ENCODE results near the gene TBX3. TPM values are rescaled to one million over a fixed set of nuclear protein-coding genes. Genes with fewer than 3 reads are reported as not detected.
A peak's percentile ranks its signal among the peaks of the same experiment; 100 is the strongest.

The TBX3 gene
- total RNA-seq, 1 donor from 2014 or later, result 2.0 TPM

DNA sequence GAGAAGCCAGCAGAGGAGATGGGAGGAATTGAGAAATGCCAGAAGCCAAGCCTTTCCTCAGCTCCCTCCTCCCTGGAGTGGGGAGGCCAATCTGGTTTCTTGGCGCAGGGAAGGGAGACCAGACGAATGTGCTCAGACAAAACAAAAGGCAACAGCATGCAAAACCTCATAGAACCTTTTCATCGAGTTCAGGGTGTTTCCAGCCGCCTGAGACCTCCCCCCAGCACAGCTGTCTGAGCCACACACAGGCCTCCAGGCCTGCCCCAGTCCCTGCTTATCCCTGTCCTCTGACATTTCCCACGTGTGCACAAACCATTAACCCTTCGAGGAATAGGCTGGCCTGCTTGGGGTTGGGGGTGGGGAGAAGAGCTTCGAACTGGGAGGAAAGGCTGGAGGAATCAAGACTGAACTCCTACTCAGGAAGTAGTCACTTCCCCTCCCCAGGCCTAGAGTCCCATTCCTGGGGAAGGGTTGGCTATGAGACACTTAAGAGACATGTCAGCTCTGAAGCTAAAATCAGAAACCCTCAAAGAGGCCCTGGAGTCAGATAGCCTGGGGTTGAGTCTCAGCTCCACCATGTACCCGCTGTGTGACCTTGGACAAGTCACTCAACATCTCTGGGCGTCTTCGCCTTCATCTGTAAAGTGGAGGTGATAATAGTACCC lies 10.7 kb downstream of the TBX3 start:
- Histone ChIP-seq H3K27ac (ENCODE audit: low read depth, low read length) (peak overlapping the region; percentile 69), H3K9ac (ENCODE audit: low read length) (peak overlapping the region; percentile 67), H3K27me3 (ENCODE audit: insufficient read depth, low read length) (no peaks in the 10 kb centered on the region), H4K20me1 (ENCODE audit: insufficient read depth, low read length) (peaks cover 13% of the 10 kb centered on the region), H3K9me3 (ENCODE audit: insufficient read depth, low read depth, low read length) (no peaks in the 10 kb centered on the region), H3K4me3 (ENCODE audit: insufficient read depth, low read depth, low read length) (peak overlapping the region; percentile 37), H3K4me2 (ENCODE audit: low read length) (peak overlapping the region; percentile 94), H3K4me1 (ENCODE audit: insufficient read depth, low read length) (peaks cover 29% of the 10 kb centered on the region), H2AFZ (ENCODE audit: low read depth, low read length) (no peak overlapping the region), H3K36me3 (ENCODE audit: insufficient read depth, low read length) (peaks cover 11% of the 10 kb centered on the region), H3K79me2 (ENCODE audit: insufficient read depth, low read length) (peaks cover 71% of the 10 kb centered on the region)
- Mint-ChIP-seq H3K9me3 (ENCODE audit: unreplicated experiment) (peaks cover 6% of the 10 kb centered on the region), H3K4me3 (ENCODE audit: unreplicated experiment) (no peak overlapping the region), H3K27ac (ENCODE audit: unreplicated experiment) (no peak overlapping the region), H3K27me3 (ENCODE audit: low read depth, unreplicated experiment) (peaks cover 85% of the 10 kb centered on the region), H3K4me1 (ENCODE audit: low read depth, unreplicated experiment) (peaks cover 2% of the 10 kb centered on the region), H3K36me3 (ENCODE audit: low read depth, unreplicated experiment) (peaks cover 6% of the 10 kb centered on the region)
- DNase-seq (ENCODE audit: low read depth) (peak; percentile 78), FAIRE-seq (no peak)
- TF ChIP-seq EZH2 (IDR thresholded peaks at IDR 0.05; ENCODE audit: insufficient read depth, low read length), result no peak
- TF ChIP-seq, protein P1, sequence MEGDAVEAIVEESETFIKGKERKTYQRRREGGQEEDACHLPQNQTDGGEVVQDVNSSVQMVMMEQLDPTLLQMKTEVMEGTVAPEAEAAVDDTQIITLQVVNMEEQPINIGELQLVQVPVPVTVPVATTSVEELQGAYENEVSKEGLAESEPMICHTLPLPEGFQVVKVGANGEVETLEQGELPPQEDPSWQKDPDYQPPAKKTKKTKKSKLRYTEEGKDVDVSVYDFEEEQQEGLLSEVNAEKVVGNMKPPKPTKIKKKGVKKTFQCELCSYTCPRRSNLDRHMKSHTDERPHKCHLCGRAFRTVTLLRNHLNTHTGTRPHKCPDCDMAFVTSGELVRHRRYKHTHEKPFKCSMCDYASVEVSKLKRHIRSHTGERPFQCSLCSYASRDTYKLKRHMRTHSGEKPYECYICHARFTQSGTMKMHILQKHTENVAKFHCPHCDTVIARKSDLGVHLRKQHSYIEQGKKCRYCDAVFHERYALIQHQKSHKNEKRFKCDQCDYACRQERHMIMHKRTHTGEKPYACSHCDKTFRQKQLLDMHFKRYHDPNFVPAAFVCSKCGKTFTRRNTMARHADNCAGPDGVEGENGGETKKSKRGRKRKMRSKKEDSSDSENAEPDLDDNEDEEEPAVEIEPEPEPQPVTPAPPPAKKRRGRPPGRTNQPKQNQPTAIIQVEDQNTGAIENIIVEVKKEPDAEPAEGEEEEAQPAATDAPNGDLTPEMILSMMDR (IDR thresholded peaks at IDR 0.05; ENCODE audit: insufficient read depth, low read depth, low read length), result no peak

GRCh38 chr12:114672817-114673168 lies 11.2 kb downstream of the TBX3 start:
- H3K4me3 ChIP-seq (ENCODE audit: insufficient read depth, low read depth, low read length), result peak overlapping the region; percentile 37
- TF ChIP-seq EZH2 (IDR thresholded peaks at IDR 0.05; ENCODE audit: insufficient read depth, low read length), result no peak
- TF ChIP-seq, protein P1 (IDR thresholded peaks at IDR 0.05; ENCODE audit: insufficient read depth, low read depth, low read length), result no peak
- H3K36me3 ChIP-seq (ENCODE audit: insufficient read depth, low read length), result peaks cover 10% of the 10 kb centered on the region
- H3K4me1 ChIP-seq (ENCODE audit: insufficient read depth, low read length), result peaks cover 32% of the 10 kb centered on the region
- H3K9ac ChIP-seq (ENCODE audit: low read length), result peak overlapping the region; percentile 67
- FAIRE-seq, result no peak
- H3K4me3 Mint-ChIP-seq (ENCODE audit: unreplicated experiment), result no peak overlapping the region
- H3K36me3 Mint-ChIP-seq (ENCODE audit: low read depth, unreplicated experiment), result peaks cover 6% of the 10 kb centered on the region
- peak overlapping the region; percentile 69 for H3K27ac ChIP-seq (ENCODE audit: low read depth, low read length)
- peaks cover 85% of the 10 kb centered on the region for H3K27me3 Mint-ChIP-seq (ENCODE audit: low read depth, unreplicated experiment)
- peak overlapping the region; percentile 94 for H3K4me2 ChIP-seq (ENCODE audit: low read length)
- no peak for DNase-seq (ENCODE audit: low read depth)
- no peak overlapping the region for H3K27ac Mint-ChIP-seq (ENCODE audit: unreplicated experiment)
- peaks cover 66% of the 10 kb centered on the region for H3K79me2 ChIP-seq (ENCODE audit: insufficient read depth, low read length)
- H3K9me3 Mint-ChIP-seq (ENCODE audit: unreplicated experiment), result peaks cover 6% of the 10 kb centered on the region
- no peaks in the 10 kb centered on the region for H3K9me3 ChIP-seq (ENCODE audit: insufficient read depth, low read depth, low read length)
- peaks cover 13% of the 10 kb centered on the region for H4K20me1 ChIP-seq (ENCODE audit: insufficient read depth, low read length)
- no peak overlapping the region for H2AFZ ChIP-seq (ENCODE audit: low read depth, low read length)
- H3K27me3 ChIP-seq (ENCODE audit: insufficient read depth, low read length), result no peaks in the 10 kb centered on the region
- peaks cover 5% of the 10 kb centered on the region for H3K4me1 Mint-ChIP-seq (ENCODE audit: low read depth, unreplicated experiment)
